Peyer's patch (tissue), 4 donors: Measurements from ENCODE around the gene C2CD4C. TPM values are rescaled to one million over a fixed set of nuclear protein-coding genes. Genes with fewer than 3 reads are reported as not detected.
"Not testable (repeated sequence)": the region's sequence is repeated elsewhere in the genome, so short reads cannot be mapped to it uniquely, and the experiment has no call there.

Experiments
- DNase-seq, 3 donors: peaks; one replicate each; pipeline ENCODE4 v3.0.0-alpha.2; 2017 to 2019
- H3K27ac ChIP-seq, 4 donors: fragments of 200-600 bp; sonication (generic); one replicate each; pipeline ENCODE4 v1.5.1; 2016 to 2019
- H3K27me3 ChIP-seq, 2 donors: fragments of 200-600 bp; sonication (generic); one replicate each; pipeline ENCODE4 v1.5.1; 2019
- H3K36me3 ChIP-seq, 3 donors: fragments of 200-600 bp; sonication (generic); one replicate each; pipeline ENCODE4 v1.5.1; 2016 to 2019
- H3K4me1 ChIP-seq, 4 donors: fragments of 200-600 bp; sonication (generic); one replicate each; pipeline ENCODE4 v1.5.1; 2016 to 2019
- H3K4me3 ChIP-seq, 4 donors: fragments of 200-600 bp; sonication (generic); 1 replicate in 3 of 4; 2 replicates in 1 of 4; pipeline ENCODE4 v1.5.1; 2016 to 2019; ENCODE audit warnings: mild to moderate bottlenecking in 1 of 4
- H3K9me3 ChIP-seq, 4 donors: fragments of 200-600 bp; sonication (generic); one replicate each; pipeline ENCODE4 v1.5.1; 2016 to 2019; ENCODE audit warnings: mild to moderate bottlenecking in 1 of 4
- CTCF ChIP-seq, 6 experiments: fragments of 450-650 bp in 4 of 6; fragments of 200-600 bp in 2 of 6; sonication (generic) in 1 of 6; IDR thresholded peaks; one replicate each; pipeline ENCODE4 v1.5.1; 2017 to 2019; ENCODE audit warnings: antibody characterized with exemption in 6 of 6, mild to moderate bottlenecking in 3 of 6, moderate library complexity in 1 of 6
- POLR2A ChIP-seq, 2 donors: fragments of 450-650 bp; IDR thresholded peaks; one replicate each; pipeline ENCODE4 v1.5.1; 2017; ENCODE audit warnings: antibody characterized with exemption in 2 of 2, mild to moderate bottlenecking in 2 of 2, moderate library complexity in 2 of 2
- total RNA-seq, 4 donors: library from RNA; depleted of rRNA; stranded (reverse); fragments of >200 nt; gene quantifications; one replicate each; pipeline ENCODE4 v1.1.0, GENCODE V29; 2016

The C2CD4C gene
- total RNA-seq, 4 donors from 2014 or later = 0.47 to 0.80 TPM; not detected in 2

GRCh38 chr19:455031-455705 lies 46.2 kb upstream of the C2CD4C start:
- no peak overlapping the region for H3K4me3 ChIP-seq
- TF ChIP-seq POLR2A (IDR thresholded peaks at IDR 0.05) (no peak), CTCF (IDR thresholded peaks at IDR 0.05) (no peak)
- H3K4me1 ChIP-seq = peaks cover 0 to 5% (median 0%) of the 10 kb centered on the region in 4 donors
- no peaks in the 10 kb centered on the region for H3K36me3 ChIP-seq
- H3K9me3 ChIP-seq = no peaks in the 10 kb centered on the region
- no peak overlapping the region for H3K27ac ChIP-seq
- no peak for DNase-seq
- H3K27me3 ChIP-seq = peaks cover 0 to 4% of the 10 kb centered on the region in 2 donors

DNA sequence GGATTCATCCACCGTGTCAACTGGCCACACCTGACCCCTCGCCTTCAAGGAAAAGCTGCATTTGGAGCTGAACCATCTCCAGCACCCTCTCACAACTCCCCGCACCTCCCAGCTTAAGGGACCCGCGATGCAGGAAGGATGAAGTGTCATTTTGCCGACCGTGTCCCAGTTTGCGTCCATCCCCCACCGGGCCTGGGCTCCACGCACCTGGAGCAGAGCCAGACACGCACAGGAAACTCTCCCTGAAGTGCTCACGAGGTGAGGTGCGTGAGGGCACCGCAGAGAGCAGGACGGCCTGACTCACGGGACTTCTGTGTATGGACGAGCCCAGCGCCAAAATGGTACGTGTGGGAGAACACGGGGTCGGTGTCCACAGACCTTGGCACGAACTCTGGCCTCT lies 44.7 kb upstream of the C2CD4C start:
- H3K36me3 ChIP-seq = no peaks in the 10 kb centered on the region
- no peaks in the 10 kb centered on the region for H3K9me3 ChIP-seq
- TF ChIP-seq CTCF (IDR thresholded peaks at IDR 0.05) = no peak
- no peak for TF ChIP-seq POLR2A (IDR thresholded peaks at IDR 0.05)
- H3K27me3 ChIP-seq = no peaks in the 10 kb centered on the region
- DNase-seq = no peak
- no peaks in the 10 kb centered on the region for H3K4me1 ChIP-seq
- H3K4me3 ChIP-seq = no peak overlapping the region
- H3K27ac ChIP-seq = no peak overlapping the region

DNA sequence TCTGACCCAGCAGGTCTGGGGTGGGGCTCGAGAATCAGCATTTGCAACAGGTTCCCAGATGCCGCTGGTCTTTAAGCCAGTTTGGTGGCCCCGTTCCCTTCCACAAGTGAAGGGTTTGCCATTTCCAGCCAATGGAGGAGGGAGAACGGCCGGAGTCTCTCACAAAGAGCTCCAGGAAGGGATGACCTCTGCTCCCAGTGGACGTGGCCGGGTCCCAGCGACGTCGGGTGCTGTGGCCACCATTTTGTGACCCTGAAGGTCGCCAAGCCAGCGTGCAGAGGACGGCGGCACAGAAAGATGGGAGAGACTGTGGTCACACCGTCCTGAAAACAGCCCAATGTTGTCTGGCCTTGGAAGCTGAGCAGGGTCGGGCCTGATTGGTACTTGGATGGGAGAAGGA lies 43.9 kb upstream of the C2CD4C start:
- Histone ChIP-seq H3K9me3 (no peaks in the 10 kb centered on the region), H3K4me3 (no peak overlapping the region), H3K36me3 (no peaks in the 10 kb centered on the region), H3K27me3 (no peaks in the 10 kb centered on the region), H3K4me1 (peaks cover 0 to 7% (median 0%) of the 10 kb centered on the region in 4 donors), H3K27ac (no peak overlapping the region)
- no peak for DNase-seq
- TF ChIP-seq CTCF (IDR thresholded peaks at IDR 0.05) = no peak
- no peak for TF ChIP-seq POLR2A (IDR thresholded peaks at IDR 0.05)

DNA sequence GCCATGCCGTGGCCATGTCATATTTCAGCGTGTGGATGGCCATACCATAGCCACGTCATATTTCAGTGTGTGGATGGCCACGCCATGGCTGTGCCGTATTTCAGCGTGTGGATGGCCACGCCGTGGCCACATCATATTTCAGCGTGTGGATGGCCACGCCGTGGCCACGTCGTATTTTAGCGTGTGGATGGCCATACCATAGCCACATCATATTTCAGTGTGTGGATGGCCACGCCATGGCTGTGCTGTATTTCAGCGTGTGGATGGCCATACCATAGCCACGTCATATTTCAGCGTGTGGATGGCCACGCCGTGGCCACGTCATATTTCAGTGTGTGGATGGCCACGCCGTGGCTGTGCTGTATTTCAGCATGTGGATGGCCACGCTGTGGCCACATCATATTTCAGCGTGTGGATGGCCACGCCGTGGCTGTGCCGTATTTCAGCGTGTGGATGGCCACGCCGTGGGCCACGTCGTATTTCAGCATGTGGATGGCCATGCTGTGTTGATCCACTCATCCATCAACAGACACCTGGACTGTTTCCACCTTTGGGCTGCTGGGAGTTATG lies 42.0 kb upstream of the C2CD4C start:
- DNase-seq, H3K27me3 ChIP-seq, H3K9me3 ChIP-seq, H3K4me1 ChIP-seq, H3K27ac ChIP-seq, H3K4me3 ChIP-seq, H3K36me3 ChIP-seq: not testable (repeated sequence)

DNA sequence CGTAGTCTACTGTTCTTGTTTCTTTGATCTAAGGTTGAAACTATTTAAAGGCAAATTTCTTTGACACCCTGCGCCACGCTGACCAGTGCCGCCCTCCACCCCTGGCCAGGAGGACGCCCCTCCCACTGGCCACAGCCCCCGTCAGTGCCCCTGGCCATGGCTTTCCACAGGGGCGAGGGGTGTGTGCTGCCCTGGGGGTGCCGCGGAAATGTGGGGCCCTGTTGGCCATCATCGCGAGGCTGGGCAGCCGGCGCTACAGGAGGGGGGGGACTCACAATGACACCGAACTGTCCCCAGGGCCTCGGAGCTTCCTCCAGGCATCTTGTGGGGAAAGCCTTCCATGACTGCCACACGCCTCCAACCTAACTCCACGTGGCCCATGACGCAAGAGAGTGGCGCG lies 41.0 kb upstream of the C2CD4C start:
- Histone ChIP-seq H3K27me3 (no peaks in the 10 kb centered on the region), H3K36me3 (no peaks in the 10 kb centered on the region), H3K4me3 (no peak overlapping the region), H3K9me3 (no peaks in the 10 kb centered on the region), H3K27ac (no peak overlapping the region), H3K4me1 (peaks cover 0 to 7% (median 0%) of the 10 kb centered on the region in 4 donors)
- TF ChIP-seq CTCF (IDR thresholded peaks at IDR 0.05) (no peak), POLR2A (IDR thresholded peaks at IDR 0.05) (no peak)
- no peak for DNase-seq

DNA sequence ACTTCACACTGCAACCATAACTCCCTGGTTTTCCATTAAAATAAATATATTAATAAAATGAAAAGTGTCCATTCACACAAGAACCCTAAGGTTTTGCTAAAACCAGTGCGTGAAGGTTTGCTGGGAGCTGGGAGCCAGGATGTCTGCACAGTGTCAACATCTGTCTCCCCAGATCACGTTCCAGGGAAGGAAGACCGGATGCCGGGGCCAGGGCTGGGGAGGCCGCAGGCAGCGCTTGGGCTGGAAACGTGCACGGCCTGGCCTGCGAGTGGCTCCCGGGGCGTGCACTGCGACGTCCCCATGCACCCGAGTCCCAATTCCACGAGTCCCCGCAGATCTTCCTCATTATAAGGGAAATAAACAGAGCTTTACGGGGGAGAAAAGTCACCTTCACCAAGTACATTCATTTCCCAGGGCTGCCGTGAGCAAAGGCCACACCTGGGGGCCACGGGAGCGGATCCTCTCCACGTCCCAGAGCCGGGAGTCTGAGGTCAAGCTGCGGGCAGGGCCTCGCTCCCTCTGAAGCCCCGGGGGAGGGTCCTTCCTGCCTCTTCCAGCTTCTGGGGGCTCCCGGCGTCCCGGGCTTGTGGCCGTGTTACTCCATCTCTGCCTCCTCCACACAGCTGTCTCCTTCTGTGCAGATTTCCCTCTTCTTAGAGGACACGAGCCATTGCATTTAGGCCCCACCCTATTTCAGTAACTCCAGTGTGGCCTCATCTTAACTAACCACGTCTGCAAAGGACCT lies 39.0 kb upstream of the C2CD4C start:
- Histone ChIP-seq H3K4me3 (no peak overlapping the region), H3K9me3 (no peaks in the 10 kb centered on the region), H3K27ac (peak overlapping the region in 1 of 4 donors; percentile 39), H3K36me3 (no peaks in the 10 kb centered on the region), H3K27me3 (no peaks in the 10 kb centered on the region), H3K4me1 (peaks cover 0 to 7% (median 0%) of the 10 kb centered on the region in 4 donors)
- TF ChIP-seq CTCF (IDR thresholded peaks at IDR 0.05) = no peak
- no peak for TF ChIP-seq POLR2A (IDR thresholded peaks at IDR 0.05)
- no peak for DNase-seq
